NCI-H1092 treated with DMSO at 0.1 percent for 48 hours (cell line): ENCODE results near the gene SMTN.

Experiments used
- DNase-seq: peaks from one replicate; lab custom pipeline; 2025; lab: John Stamatoyannopoulos, UW

The SMTN gene

DNA sequence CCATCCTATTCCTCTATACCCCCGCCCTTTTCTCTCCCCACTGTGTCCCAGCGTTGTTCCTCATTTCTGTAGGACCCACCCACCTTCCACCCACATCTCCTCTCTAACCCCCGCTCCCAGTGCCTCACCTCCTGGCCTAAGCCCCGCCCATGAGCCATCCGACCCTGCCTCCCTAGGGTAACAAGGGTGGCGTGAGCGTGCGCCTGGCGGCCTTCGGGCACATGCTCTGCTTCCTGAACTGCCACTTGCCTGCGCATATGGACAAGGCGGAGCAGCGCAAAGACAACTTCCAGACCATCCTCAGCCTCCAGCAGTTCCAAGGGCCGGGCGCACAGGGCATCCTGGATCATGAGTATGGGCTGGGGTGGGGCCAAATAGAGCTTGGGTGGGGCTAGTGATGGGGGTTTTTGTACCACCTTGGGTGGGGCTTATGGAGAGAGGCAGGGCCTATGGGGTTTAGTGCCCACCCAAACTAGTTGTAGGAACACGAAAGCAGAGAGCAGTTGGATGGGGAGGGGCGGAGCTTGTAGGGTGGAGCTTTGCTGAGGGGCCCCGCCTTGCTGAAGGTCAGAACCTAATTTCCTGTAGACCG is 46.2 kb downstream of the SMTN start:
- no peak for DNase-seq

DNA sequence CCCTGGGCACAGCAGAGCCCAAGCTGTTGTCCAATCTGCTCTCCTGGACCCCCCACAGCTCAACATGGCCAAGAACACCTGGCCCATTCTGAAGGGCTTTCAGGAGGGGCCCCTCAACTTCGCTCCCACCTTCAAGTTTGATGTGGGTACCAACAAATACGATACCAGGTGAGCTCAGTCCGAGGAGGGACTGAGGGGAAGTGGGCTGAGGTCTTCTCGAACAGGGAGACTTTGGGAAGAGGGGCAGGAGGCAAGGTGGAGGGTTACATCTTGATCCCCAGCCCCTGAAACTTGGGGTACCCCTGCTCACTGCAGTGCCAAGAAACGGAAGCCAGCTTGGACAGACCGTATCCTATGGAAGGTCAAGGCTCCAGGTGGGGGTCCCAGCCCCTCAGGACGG is 47.0 kb downstream of the SMTN start:
- no peak for DNase-seq

DNA sequence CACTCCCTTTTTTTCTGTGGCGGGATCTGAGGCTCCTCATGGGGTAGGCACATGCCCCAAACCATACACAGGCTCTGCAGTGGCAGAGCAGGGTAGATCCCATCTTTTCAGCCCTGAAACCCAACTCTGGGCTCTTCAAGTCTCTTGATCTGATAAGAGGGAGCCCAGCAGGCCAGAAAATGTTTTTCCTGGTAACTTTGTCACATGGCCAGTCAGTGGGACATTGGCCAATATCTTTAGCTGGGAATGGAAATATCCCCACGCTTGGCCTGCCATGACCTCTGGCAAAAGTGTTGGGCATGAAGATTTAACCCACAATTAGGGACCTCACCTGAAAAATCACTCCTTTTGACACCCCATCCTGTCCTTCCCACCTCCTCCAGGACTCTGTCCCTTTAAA is 49.8 kb downstream of the SMTN start:
- no peak for DNase-seq

DNA sequence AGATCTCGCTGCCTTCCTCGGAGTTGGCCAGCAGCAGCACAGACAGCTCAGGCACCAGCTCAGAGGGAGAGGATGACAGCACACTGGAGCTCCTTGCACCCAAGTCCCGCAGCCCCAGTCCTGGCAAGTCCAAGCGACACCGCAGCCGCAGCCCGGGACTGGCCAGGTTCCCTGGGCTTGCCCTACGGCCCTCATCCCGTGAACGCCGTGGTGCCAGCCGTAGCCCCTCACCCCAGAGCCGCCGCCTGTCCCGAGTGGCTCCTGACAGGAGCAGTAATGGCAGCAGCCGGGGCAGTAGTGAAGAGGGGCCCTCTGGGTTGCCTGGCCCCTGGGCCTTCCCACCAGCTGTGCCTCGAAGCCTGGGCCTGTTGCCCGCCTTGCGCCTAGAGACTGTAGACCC is 52.8 kb downstream of the SMTN start:
- no peak for DNase-seq

DNA sequence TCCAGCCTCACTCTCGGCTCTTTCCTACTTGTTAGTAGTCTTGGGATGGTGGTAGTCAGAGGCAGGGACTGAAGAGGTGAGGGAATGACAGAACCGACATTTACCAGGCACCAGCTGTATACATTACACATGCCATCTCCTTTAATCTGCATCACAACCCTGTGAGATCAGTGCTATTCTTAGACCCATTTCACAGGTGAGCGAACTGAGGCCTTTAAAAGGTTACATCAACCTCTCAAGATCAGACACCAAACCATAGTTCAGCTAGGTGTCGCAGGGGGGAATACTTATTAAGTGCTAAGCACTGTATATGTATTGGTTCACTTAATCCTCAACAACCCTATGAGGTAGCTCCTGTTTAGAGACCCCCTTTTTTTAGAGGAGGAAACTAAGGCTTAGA is 53.6 kb downstream of the SMTN start:
- no peak for DNase-seq

DNA sequence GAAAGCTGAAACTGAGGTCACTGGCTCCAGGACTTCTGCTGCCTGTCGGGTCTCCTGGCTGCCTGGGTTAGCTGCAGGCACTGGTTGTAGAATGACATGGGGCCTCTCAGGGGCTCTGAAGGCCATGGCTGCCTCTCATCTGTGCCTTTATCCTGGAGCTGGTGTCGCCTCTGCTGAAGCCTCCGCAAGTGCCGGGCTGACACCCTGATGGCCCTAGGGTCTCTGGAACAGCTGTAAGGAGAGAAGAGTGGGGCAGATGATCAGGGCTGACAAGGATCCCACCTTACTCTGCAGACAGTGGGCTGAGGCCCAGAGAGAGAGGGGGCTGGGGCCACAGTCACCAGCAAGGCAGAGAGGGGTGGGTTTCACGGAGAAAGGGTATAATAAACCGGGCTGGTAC is 54.6 kb downstream of the SMTN start:
- DNase-seq, result no peak

DNA sequence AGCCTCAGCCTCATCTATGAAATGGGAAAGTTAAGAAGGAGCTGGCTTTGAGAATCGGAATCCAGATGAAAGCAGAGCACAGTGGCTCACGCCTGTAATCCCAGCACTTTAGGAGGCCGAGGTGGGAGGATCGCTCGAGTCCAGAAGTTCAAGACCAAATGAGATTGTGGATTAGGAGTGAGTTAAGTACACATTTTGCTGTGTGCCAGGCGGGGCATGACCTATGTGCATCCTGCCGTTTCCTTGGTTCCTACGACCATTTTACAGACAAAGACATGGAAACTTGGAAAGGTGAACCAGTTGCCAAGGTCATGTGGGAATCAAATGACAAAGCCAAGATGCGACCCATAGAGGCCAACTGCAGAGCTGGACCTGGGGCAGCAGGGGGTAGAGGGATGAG is 55.0 kb downstream of the SMTN start:
- DNase-seq, result no peak

DNA sequence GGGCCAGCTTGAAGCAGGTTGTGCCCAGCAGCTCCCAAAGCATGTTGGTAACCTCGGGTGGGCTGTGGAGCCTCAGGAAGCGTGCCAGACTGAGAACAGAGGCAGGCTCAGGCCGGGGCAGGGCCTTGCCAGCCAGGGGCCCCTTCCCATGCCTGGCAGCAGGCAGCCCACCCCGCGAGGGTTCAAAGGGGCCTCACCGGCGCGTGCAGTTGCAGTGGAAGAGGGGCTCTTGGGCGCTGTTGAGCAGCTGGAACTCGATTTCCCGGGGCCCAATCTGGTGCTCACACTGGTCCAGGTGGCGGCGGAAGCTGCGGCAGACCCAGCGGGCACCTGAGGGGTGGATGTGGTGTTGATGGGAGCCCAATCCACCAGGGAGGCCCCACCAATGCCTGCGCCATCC is 55.6 kb downstream of the SMTN start:
- no peak for DNase-seq

DNA sequence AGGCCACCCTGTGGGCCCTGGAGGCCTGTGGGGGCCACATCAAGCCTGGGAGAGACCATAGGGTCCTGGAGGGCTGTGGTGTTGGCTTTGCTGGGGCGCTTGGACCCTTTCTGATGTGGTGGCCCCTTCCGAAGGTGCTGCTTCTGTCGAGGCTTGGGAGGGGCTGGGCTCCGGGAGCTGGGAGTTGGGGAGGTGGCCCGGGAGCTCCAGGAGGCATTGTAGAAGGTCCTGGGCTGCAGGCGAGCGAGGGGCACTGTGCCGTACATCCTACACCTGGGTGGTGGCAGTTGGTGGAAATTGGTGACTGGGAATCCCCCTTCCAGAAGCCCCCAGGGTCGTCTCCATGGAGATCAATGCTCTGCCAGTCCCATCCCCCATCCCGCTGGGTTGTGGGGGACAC is 56.6 kb downstream of the SMTN start:
- DNase-seq, result no peak

DNA sequence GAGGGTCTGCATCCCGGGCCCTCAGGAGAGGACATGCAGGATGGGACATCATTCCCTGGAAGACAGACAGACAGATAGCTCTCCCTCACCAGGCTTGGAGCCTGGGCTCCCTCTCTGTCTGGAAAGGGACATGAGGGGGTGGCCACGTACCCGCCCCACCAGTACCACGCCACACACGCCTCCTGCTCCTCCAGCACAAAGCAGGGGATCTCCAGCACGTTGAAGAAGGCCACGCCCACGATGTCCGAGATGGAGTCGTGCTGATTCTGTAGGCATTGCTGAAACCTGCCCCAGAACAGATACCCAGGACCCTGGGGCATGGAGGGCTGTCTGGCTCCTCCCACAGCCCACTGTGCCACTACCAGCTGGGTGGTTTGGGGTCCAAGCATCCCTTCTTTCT is 57.0 kb downstream of the SMTN start:
- no peak for DNase-seq

DNA sequence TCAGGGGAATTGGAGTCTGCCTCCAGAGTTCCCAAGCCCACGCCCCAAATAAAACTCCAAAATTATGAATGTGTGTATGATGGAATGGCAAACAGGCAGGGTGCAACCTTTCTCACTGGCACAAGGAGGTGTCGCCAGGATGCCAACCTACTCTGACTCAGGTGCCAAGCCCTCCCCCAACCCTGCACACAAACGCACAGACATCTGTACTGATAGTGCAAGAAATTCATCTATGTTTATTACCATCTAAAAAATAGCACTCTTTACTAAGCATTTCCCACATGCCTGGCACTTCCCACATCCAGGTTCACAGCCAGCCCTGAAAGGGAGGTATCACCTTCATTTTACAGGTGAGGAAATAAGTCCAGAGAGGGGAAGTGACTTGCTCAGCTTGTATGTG is 57.9 kb downstream of the SMTN start:
- no peak for DNase-seq

DNA sequence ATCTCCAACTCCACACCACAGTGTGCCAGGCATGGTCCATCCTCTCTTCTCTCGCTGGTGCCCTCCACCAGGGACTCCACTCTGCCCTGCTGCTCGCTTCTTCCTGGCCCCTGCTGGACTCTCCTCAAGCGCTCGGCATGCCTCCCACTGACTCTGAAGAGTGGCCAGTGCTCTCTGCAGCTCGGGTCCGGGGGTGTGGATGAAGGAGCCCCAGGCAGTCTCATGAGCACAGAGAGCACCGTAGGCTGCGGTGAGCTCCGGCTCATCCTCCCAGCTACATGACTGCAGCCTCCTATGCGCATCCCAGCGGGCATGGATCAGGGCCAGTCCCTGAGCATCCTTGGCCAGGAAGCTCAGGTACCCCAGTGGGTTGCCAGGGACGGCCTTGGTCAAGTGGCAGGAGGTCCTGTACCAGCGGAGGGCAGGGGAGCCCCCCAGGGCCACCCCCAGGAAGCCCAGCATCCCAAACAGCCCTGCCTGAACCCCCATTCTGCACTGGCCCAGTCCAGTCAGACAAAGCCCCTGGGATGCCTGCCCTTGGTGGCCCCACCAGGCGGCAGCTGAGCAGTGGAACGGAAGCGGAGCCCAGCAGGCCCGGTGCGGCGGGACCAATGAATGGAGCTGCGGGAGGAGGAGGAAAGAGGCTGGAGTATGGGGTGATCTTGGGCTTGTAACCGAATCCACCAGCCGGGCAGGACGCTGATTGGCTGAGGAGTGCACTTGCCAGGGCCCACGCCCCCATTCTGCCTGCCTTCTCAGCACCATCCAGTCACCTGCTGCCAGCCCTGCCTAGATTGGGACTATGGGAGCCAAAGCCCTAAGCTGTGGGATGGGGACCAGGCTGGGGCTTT is 59.0 kb downstream of the SMTN start, which contains the start of gene PLA2G3:
PLA2G3 (minus strand) TSS at position 643 of the 851 bp plus-strand sequence; CDS start at position 489, 154 bp downstream.
- DNase-seq, result peak; percentile 79

DNA sequence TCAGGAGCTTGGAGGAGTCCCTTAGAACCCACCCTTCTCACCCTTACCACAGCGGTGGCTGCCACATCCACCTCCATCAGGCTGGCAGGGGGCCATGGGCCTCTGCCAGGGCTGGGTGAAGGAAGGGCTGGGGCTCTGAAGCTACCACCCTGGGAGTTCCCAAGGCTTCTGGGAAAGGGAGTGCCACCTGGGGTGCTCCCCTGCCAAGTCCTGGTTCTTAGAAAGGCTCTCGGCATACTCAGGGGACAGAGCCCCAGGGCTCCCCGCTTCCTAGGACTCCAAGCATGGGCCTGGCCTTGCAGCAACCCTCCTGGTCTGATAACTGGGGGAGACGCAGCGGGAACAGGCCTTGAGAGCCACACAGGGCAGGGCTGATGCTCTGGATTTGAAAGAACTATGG is 59.6 kb downstream of the SMTN start:
- peak; percentile 58 for DNase-seq

DNA sequence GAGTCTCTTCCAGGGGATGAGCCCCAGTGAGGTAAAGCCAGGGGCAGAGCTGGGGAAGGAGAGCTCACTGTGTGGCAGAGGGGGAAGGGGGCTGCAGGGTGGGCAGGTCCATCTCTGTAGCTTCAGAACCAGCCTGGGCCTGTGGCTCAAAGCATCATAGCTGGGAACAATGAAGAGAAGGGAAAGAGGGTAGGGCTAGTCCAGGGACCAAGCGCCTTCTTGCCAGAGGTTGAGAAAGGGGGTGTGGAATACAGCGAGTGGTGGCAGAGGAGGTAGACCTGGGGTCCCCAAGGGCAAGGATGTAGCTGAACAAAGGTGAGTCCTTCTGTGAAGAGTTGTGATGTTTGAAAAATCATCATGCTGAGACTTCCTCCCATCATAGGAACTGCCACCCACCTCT is 60.4 kb downstream of the SMTN start:
- DNase-seq, result no peak

DNA sequence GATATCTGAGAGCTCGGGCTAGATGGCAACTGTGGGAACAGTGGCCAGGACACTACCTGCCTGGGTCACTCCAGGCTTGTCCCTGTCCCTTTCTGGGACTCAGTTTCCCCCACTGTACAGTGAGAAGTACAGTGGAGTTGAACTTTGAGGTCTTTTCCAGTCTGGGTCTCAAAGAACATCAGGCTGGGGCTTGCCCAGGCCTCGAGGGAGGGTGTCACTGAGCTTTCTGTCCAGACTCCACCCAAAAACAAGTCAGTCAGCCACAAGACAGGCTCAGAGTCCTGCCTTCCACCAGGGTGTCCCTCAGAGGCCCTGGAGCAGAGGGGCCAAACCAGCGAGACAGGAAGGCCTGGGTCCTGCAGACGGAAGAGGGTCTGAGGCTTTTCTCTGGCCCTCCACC is 61.2 kb downstream of the SMTN start:
- DNase-seq, result no peak

DNA sequence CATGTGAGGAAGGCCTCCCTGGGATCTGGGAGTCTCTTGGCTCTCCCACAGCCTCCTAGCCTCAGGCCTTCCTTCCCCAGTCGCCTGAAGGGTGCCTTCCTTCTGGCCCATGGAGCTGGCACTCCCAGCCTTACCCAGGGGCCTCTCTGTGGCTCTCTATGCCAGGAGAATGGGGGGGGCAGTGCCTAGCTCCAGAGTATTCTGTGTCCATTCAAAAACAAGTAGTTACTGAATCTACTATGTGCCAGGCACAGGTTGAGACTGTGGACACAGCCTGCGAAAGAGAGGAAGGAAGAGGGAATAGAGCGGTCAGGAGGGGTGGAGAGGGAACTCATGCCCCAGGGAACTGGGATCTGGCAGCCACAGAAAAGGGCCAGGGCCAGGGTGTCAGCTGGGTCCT is 61.9 kb downstream of the SMTN start:
- DNase-seq, result no peak

DNA sequence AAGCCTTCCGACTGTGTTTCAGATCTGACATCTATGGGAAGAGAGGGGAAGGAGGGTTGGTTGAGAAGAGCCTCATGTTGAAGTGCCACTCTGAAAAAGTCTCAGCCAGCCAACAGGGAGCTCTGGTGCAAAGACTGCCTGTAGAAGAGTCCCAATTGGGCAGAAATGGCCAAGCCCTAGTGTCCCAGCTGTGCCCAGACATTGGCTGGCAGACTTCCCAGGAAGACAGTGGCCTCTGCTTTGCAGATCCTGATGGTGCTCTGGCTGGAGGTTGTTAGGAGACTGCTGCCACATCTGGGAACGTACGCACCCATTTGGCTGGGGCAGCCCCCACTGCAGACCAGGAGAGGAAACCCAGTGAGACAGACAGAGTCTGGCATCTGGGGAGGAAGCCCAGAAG is 62.4 kb downstream of the SMTN start:
- no peak for DNase-seq

DNA sequence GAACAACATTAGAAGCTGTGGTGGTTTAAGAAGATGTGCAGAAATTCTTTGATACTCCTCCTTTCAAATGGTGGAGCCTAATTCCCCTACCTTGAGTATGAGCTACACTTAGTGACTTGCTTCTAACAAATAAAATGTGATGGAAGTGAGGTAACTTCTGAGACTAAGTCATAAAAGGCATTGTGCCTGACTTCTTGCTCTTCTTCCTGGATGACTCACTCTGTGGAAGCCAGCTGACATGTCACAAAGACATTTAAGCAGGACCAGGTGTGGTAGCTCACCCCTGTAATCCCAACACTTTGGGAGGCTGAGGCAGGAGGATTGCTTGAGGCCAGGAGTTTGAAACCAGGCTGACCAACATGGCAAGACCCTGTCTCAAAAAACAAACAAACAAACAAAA is 63.1 kb downstream of the SMTN start:
- no peak for DNase-seq

DNA sequence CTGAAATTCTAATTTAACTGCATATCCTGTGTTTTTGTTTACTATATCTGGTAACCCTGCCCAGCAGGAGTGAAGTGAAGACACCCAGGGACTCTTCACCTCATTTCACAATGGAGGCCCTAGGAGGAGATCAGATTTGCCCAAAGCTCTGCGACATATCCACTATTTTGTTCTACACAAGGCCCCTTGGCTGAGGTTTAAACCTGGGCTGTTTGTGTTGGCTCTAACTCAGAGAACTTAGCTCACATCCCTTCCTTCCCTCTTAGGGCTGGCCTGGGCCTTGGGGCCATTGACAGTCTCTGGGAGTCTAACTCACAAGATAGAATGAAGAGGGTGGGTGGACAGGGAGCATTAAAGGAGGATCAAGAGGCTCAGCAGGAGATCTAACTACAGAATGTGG is 67.4 kb downstream of the SMTN start:
- DNase-seq, result no peak

DNA sequence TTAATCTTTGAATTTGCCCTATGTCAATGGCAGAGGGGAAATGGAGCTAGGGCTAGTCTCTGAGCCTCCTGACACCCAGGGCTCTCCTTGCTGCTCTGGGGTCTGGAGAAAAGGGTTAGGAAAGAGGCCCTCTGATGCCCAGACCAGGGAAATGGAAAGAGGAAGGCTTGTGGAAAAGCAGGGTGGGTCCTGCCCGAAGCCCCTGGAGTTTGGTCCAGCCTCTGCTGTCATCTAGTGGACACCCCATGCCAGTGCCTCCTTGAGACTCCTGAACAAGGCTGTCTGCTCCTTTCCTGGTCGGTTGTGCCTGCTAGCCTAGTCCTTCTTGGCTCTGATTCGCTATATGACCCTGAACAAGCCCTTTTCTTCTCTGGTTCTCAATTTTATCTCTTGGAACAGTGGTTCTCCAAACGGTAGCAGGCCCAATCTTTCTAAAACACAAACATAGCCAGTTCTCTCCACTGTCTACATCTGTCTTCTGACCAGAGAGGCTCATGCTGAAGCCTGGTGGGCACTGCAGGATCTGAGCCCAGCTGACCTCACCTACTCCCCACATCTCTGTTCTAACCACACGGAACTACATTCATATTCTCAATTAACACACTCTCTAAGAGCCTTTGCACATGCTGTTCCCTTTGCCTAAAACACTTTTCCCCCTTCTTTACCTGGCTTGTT is 68.0 kb downstream of the SMTN start:
- DNase-seq, result peak; percentile 72

DNA sequence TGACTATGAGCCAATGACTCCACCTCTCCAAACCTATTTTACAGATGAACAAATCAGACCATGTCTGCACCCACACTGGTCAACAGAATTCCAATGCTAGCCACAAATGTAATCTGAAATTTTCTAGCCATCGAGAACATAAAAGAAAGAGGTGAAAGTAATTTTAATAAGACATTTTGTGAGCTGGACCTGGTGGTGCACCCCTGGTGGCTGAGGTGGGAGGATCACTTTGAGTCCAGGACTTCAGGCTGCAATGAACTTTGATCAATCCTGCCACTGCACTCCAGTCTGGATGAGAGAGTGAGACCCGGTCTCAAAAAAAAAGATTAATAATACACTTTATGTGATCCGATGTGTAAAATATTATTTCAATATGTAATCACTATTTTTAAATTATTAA is 69.5 kb downstream of the SMTN start:
- DNase-seq, result no peak

DNA sequence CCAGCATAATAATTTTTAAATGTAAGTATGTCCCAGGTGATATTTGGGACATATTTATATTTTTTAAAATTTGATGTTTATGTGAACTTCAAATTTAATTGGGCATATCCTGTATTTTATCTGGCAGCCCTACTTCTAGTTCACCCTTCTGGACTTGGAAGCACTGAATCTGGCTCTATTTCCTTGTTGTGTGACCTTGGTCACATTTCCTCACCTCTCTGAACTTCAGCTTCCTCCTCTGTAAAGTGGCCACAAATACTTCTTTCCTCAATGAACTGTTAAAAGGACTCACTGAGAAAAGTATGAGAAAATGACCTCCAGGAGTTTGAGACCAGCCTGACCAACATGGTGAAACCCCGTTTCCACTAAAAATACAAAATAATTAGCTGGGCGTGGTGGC is 70.8 kb downstream of the SMTN start:
- no peak for DNase-seq

DNA sequence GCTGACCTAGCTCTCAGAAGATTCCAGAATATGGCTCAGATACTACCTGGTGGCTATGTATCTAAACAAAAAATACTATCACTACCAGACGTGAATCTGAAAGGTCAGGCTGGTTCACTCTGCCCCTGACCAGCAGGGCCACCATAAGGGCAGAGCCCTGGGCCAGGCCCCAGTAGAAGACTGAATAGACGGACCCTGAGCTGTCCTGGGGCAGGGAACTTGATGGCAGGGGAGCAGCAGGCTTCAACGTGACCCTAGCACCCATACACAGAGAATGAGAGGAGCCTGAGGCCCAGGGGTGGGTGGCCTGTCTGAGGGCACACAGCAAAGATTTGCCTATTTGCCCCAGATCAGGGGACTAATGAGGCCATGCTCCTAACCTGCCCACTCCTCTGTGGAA is 72.2 kb downstream of the SMTN start:
- DNase-seq, result no peak
